ENCODE measurements around the gene GTPBP1.

GTPBP1 gene

GRCh38 chr22:38705235-38706100, at the start of gene GTPBP1:
TSS of gene GTPBP1 (plus strand) at chr22:38705944. CDS start at chr22:38705956, 12 bp downstream.
- FAIRE-seq = peak; percentile 100

- FAIRE-seq = no peak
These were observed 49.3 kb upstream of the GTPBP1 start, which contains the start of the genes CBY1 and FAM227A for GRCh38 chr22:38656256-38657044. TSS of gene CBY1 (plus strand) at chr22:38656638. CDS start at chr22:38668055, 11,417 bp downstream. TSS of gene FAM227A (minus strand) at chr22:38656392. CDS start at chr22:38650168, 6,224 bp downstream.

GRCh38 chr22:38657045-38657909, 48.5 kb upstream of the GTPBP1 start:
- FAIRE-seq = no peak

- FAIRE-seq = no peak
These were observed 30.9 kb upstream of the GTPBP1 start for GRCh38 chr22:38674888-38675287.

- no peak for FAIRE-seq
These were observed 29.9 kb upstream of the GTPBP1 start for GRCh38 chr22:38675833-38676232.

- FAIRE-seq = no peak
These were observed 24.0 kb upstream of the GTPBP1 start, which contains the start of gene TOMM22 for GRCh38 chr22:38681582-38682335. TSS of gene TOMM22 (plus strand) at chr22:38681957. CDS start at chr22:38681979, 22 bp downstream.

GRCh38 chr22:38684895-38685294, 20.8 kb upstream of the GTPBP1 start:
- no peak for FAIRE-seq

- FAIRE-seq = no peak
These were observed 20.0 kb upstream of the GTPBP1 start for GRCh38 chr22:38685761-38686160.

- FAIRE-seq = no peak
These were observed 16.1 kb upstream of the GTPBP1 start for GRCh38 chr22:38689651-38690050.

- FAIRE-seq = no peak
These were observed 11.7 kb upstream of the GTPBP1 start for GRCh38 chr22:38694049-38694448.

GRCh38 chr22:38694940-38695339, 10.8 kb upstream of the GTPBP1 start:
- no peak for FAIRE-seq

GRCh38 chr22:38696606-38697424, 8.9 kb upstream of the GTPBP1 start:
- no peak for FAIRE-seq

GRCh38 chr22:38697425-38698089, 8.2 kb upstream of the GTPBP1 start:
- no peak for FAIRE-seq

GRCh38 chr22:38698407-38699094, 7.2 kb upstream of the GTPBP1 start:
- FAIRE-seq = no peak

- no peak for FAIRE-seq
These were observed 6.6 kb upstream of the GTPBP1 start for GRCh38 chr22:38699143-38699542.

- no peak for FAIRE-seq
These were observed 6.0 kb upstream of the GTPBP1 start for GRCh38 chr22:38699784-38700183.

- no peak for FAIRE-seq
These were observed 5.4 kb upstream of the GTPBP1 start for GRCh38 chr22:38700270-38700788.

GRCh38 chr22:38700789-38701628, 4.7 kb upstream of the GTPBP1 start, which contains the start of gene JOSD1:
TSS of gene JOSD1 (minus strand) at chr22:38700943. CDS start at chr22:38699987, 956 bp downstream.
- no peak for FAIRE-seq

Measured in endometrium (tissue), 2 donors.